22Rv1 (cell line): ENCODE measurements around the gene FBXL16.

Experiments
- H3K27ac ChIP-seq: fragments of 450-650 bp; 2 replicates; pipeline ENCODE4 v1.5.1; 2017
- ZFX ChIP-seq: fragments of 450-650 bp; IDR thresholded peaks from 2 replicates; pipeline ENCODE4 v1.6.1; 2017; ENCODE audit warnings: antibody characterized with exemption, borderline replicate concordance
- TF ChIP-seq, protein P1 (sequence below): fragments of 450-650 bp; IDR thresholded peaks from 2 replicates; pipeline ENCODE4 v1.5.1; 2017; ENCODE audit warnings: mild to moderate bottlenecking

Gene FBXL16

DNA sequence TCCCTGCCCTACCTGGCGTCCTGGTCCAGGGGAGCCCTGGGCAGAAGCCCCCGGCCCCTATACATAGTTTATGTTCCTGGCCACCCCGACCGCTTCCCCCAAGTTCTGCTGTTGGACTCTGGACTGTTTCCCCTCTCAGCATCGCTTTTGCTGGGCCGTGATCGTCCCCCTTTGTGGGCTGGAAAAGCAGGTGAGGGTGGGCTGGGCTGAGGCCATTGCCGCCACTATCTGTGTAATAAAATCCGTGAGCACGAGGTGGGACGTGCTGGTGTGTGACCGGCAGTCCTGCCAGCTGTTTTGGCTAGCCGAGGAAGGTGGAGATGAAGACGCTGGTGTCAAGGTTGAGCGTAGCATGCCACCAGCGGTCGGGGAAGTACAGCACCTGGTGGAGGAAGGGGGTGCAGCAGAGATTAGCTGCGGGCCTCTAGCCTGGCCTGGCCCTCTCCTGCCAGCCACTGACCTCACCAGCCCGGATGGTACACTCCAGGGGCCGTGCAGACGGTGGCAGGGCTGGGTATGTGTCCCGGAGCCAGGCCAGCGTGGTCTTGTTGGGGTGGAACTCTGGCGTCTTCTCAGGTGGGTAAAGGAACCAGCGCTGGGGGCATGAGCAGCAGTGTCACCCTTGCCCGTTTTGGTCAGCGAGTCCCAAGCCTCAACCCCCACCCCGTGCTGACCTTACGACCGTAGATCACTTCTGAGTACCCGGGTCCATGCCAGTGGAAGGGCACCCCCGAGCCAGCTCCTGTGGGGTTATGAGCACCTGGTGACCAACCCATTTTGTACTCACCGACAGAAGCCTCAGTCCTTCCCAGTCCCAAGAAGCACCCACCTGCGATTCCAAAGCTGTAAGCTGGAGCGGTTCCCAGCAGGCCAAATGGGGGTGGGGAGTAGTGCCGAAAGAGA lies 22.9 kb downstream of the FBXL16 start:
- TF ChIP-seq, protein P1, sequence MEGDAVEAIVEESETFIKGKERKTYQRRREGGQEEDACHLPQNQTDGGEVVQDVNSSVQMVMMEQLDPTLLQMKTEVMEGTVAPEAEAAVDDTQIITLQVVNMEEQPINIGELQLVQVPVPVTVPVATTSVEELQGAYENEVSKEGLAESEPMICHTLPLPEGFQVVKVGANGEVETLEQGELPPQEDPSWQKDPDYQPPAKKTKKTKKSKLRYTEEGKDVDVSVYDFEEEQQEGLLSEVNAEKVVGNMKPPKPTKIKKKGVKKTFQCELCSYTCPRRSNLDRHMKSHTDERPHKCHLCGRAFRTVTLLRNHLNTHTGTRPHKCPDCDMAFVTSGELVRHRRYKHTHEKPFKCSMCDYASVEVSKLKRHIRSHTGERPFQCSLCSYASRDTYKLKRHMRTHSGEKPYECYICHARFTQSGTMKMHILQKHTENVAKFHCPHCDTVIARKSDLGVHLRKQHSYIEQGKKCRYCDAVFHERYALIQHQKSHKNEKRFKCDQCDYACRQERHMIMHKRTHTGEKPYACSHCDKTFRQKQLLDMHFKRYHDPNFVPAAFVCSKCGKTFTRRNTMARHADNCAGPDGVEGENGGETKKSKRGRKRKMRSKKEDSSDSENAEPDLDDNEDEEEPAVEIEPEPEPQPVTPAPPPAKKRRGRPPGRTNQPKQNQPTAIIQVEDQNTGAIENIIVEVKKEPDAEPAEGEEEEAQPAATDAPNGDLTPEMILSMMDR, result no peak
- TF ChIP-seq ZFX, result no peak
- peak overlapping the region; percentile 98 for H3K27ac ChIP-seq

DNA sequence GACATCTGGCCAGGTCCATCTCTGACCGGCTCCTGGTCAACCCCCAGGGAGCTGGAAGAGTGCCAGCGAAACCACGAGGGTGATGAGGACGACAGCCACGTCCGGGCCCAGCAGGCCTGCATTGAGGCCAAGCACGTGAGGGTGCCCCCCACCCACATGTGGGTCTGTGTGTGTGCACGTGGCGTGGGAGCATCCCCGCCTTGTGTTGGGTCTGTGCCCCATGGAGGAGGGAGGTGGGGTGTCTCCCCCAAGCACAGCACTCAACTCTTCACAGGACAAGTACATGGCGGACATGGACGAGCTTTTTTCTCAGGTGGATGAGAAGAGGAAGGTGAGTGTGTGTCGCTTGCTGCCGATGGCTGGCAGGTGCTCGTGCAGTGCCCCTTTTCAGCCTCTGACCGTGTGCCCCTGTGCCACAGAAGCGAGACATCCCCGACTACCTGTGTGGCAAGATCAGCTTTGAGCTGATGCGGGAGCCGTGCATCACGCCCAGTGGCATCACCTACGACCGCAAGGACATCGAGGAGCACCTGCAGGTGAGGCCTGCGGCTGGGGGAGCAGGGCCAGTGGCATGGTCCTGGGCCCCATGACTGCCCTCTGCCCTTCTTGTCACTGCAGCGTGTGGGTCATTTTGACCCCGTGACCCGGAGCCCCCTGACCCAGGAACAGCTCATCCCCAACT lies 23.7 kb downstream of the FBXL16 start:
- H3K27ac ChIP-seq, result peak overlapping the region; percentile 98
- TF ChIP-seq, protein P1, result no peak
- TF ChIP-seq ZFX, result no peak

DNA sequence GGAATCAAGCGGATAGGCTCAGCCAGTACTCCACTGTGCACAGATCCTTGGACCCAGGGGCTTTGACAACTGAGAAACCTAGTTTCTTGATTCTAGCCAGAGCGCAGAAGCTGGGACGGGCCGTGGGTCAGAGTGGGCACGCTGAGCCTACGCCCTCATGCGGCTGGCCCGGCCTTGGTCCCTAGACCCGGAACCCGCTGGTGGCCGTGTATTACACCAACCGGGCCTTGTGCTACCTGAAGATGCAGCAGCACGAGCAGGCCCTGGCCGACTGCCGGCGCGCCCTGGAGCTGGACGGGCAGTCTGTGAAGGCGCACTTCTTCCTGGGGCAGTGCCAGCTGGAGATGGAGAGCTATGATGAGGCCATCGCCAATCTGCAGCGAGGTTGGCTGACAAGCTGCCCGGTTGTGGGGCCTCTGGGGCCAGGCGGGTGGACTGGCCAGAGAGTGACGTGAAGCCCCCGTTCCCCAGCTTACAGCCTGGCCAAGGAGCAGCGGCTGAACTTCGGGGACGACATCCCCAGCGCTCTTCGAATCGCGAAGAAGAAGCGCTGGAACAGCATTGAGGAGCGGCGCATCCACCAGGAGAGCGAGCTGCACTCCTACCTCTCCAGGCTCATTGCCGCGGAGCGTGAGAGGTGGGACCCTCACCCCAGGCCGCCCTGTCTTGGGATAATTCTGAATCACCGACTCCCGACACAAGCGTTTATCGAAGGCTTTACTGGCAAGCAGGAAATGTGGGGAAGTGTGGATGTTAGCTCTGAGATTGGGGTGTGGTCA lies 24.4 kb downstream of the FBXL16 start:
- peak overlapping the region; percentile 98 for H3K27ac ChIP-seq
- TF ChIP-seq, protein P1, result peak; percentile 34
- TF ChIP-seq ZFX, result no peak

DNA sequence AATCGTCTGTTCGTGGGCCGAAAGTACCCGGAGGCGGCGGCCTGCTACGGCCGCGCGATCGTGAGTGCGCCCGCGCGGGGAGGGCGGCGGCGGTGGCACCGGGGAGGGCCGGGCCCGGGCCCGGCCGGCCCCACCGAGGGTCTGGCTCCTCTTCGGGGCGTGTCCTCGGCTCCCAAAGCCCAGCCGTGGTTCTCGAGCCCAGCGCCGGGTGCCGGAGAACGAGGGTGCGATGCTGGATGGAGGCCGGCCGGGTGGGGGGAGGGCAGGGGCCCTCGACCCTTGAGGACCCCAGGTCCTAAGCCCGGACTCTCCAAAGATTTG lies 25.0 kb downstream of the FBXL16 start:
- H3K27ac ChIP-seq, result peak overlapping the region; percentile 98
- TF ChIP-seq, protein P1, result no peak
- TF ChIP-seq ZFX, result no peak

DNA sequence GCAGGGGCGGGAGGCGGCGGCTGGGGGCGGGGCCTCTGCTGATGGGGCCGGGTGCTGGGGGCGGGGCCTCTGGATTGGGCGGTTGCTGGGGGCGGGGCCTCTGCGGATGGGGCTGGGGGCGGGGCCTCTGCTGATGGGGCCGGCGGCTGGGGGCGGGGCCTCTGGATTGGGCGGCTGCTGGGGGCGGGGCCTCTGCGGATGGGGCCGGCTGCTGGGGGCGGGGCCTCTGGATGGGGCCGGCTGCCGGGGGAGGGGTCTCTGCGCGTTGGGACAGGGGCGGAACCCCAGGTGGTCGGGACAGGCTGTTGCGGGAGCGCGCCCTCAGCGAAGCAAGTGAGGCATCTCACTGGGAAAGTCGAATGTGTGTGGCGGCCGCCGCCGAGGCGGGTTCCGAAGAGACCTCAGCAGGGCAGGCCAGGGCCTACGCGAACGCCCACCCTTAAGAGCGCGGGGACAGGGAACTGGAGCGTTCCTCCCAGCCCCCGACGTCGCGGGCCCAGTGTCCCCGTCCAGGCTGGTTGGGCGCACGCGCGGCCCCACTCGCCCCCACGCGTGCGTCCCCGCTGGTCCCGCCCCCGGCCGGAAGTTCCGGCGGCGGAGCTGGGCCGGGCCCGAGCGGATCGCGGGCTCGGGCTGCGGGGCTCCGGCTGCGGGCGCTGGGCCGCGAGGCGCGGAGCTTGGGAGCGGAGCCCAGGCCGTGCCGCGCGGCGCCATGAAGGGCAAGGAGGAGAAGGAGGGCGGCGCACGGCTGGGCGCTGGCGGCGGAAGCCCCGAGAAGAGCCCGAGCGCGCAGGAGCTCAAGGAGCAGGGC lies 25.6 kb downstream of the FBXL16 start, which contains the start of gene STUB1:
Gene STUB1 (plus strand): TSS at position 597 of the 811 bp plus-strand sequence. CDS start 116 bp downstream, at position 713.
- TF ChIP-seq, protein P1, result no peak
- no peak for TF ChIP-seq ZFX
- H3K27ac ChIP-seq, result peak within 1 kb of the TSS; percentile 98

DNA sequence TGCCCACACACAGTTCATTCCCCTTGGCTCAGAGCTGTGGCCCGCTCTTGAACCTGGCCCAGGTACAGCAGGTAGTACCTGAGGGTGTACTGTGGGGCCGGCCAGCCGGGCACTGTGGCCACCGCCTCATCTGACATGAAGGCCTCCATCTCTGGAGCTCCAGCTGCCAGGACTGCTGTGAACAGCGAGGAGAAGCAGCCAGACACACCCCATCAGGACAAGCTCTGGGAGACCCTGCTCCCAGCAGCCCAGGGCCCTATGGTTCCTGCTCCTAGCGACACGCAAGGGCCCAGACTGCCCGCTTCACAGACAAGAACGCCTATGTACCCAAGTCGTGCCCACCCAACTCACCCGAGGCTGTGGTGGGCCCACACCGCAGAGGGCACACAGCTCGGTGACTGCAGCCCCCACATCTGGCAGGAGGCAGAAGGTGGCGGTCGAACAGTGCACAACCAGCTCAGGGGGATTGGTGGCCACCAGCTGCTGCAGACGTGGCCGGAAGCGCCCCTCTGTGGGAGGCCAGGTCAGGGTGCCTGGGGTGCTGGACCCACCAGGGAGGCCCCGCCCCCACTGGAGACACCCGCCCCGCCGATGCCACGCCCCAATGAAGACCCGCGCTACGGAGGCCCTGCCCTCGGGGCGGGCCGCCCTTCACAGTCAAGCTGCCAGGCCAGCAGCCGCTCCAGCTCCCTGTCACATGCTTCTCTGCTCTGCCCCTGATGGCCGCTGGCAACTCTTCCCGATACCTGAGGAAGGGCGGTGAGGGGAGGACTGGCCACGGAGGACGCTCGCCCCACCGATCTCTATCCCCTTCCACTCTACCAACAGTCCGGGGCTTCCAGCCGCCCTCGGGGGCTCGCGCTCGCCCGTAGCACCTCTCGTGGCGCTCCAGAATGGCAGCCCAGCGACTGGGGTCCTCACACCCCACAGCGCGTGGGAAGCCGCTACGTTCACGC lies 26.5 kb downstream of the FBXL16 start:
- TF ChIP-seq ZFX, result no peak
- TF ChIP-seq, protein P1, result no peak
- H3K27ac ChIP-seq, result peak overlapping the region; percentile 98
